OCI-LY3 (cell line): ENCODE data around the gene FRYL.

Experiments used
- CTCF ChIP-seq: fragments of 200-600, 300-600 bp; sonication (generic); IDR thresholded peaks from 2 replicates; pipeline ENCODE4 v1.5.1; 2014; ENCODE audit warnings: antibody characterized with exemption, low read length, low read depth
- EZH2phosphoT487 ChIP-seq: fragments of 200-600 bp; shearing (Covaris generic); IDR thresholded peaks from 2 replicates; pipeline ENCODE4 v1.6.1; 2018; ENCODE audit warnings: antibody characterized with exemption, mixed run types, low read depth

- TF ChIP-seq CTCF (no peak), EZH2phosphoT487 (no peak)
These were observed 325.5 kb downstream of the FRYL start for GRCh38 chr4:48454591-48454990.
